ENCODE measurements around the gene CDK2.
"Not testable (repeated sequence)": the region's sequence is repeated elsewhere in the genome, so short reads cannot be mapped to it uniquely, and the experiment has no call there.

Gene CDK2

GRCh38 chr12:55938826-55939501 lies 27.7 kb upstream of the CDK2 start:
- no peak for DNase-seq

GRCh38 chr12:55940065-55940732 lies 26.4 kb upstream of the CDK2 start:
- peak; percentile 57 for DNase-seq

DNA sequence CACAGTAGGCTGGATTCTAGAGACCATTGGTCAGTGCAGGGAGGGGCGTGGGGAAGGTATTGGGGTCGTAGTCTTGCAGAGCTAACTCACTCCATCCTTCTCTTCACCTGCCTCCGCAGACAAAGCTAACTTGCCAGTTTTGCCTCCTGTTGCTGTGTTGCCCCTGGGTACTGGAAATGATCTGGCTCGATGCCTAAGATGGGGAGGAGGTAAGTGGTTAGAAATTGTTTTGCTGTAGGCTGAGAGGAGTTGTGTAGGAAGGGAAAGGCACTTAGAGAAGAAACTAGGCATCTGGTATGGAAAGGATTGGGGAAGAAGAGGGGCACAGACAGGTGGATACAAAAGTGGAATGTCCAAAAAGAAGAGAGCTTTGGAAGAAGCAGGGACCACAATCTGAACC lies 24.6 kb upstream of the CDK2 start:
- DNase-seq: no peak

- DNase-seq: no peak
These were observed 24.0 kb upstream of the CDK2 start for GRCh38 chr12:55942577-55943136.

DNA sequence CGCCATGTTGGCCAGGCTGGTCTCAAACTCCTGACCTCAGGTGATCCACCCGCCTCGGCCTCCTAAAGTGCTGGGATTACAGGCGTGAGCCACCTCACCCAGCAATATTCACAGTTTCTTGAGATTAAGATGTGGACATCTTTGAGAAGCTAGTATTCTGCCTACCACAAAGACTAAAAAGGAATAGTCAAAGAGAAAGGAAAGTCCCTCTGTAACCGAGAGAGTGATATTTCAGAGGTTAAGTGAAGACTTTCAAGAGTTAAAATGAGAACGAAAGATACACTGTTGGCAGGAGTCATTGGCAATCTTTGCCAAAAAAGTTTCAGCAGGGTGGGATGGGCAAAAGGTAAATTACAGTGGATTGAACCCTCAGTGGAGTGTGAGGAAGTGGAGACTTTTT lies 20.1 kb upstream of the CDK2 start:
- DNase-seq: no peak

DNA sequence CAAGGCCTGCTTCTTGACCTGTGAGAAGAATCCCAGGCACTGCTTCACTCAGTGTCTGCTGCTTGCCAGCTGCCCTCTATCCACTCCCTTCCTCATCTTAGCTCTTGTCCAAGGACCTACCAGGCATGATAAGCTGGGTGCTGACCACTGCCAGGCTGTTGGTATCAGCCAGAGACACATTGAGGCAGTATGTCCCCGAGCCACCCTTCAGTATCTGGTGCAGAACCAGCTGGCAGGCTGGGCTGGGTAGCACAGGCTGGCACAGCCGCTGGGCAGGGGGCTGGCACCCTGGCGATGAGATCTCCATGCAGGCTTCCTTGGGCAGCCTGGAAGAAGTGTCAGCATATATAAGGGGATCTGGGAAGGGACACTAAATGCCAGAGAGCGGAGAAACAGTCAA lies 11.3 kb upstream of the CDK2 start:
- no peak for DNase-seq

DNA sequence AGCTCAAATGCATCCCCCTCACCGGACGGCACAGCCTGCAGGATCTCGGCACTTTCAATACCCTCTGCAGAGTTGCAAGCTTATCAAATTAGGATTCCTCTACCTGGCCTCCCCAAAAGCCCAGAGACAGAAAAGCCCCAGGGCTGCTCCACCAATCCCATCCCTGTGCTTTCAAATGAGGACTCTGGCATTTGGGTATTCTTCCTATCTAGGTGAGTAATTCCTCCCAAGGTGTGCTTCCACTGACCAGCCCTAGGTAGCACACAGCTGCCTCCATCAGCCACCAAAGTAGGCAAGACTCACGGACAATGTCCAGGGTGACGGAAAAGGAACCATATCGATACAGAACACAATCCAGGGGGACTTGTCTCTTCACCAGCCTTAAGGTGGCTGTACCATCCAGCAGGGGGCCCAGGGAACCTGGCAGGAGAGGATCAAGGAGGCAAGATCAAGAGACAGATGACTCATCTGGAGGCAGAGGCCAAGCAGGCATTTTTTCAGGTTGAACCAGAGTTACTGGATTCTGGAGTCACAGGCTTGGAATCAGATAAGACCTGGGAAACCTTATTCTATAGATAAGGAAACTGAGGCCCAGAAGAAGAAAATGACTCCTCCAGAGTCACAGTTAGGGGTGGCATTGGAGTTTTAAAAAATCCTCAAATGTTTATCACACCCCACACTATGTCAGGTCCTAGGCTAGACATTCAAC lies 10.7 kb upstream of the CDK2 start:
- no peak for DNase-seq

DNA sequence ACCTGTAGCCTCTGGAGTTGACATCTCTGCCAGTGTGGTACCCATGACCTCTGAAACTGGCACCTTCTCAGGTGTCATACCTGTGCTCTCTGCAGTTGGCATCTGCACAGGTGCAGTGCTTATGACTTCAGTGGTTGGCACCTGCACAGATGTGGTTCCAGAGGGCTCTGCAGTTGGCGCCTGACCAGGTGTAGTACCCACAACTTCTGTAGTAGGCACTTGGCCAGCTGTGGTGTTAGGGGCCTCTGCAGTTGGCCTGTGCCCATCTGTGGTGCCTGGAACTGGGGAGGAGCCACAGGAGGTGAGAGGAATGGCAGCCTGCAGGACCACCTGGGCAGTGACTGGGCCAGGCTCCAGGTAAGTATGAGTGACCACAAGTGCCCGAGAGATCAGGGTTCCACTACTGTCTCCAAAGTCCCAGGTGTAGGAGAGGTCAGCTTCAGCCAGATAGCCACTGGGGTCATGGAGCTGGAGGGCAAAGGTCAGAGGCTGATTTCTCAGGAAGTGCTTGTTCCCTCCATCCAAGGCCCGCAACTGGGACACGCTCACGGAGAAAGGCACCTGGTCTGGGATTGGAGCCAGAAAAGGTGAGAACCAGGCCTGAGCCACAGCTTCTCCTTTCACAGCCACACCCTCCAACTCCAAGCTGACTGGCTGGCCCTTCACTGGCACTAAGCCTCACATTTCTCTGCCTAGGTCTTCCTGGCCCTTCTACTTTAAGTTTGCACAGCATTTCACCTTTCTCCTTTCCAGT lies 9.3 kb upstream of the CDK2 start:
- no peak for DNase-seq

- DNase-seq: no peak
These were observed 2.9 kb upstream of the CDK2 start for GRCh38 chr12:55963760-55964159.

DNA sequence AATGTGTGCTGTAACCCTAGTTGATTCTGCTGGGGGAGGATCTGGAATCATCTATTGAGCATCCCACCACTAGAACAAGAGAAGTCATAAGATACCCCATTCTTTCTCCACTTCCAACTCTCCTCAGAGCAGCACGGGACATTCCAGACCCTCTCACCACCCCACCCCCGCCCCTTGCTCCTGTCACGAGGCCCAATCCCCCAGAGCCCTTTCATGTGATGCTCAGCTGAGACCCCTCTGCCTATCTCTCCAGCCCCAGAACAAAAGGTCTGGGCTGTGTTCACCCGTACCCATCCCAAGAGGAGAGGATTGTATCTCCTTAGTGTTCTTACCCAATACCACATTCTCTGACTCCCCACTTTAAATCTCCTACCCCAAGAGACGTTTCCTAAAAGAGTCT lies 1.4 kb upstream of the CDK2 start:
- DNase-seq: no peak

DNA sequence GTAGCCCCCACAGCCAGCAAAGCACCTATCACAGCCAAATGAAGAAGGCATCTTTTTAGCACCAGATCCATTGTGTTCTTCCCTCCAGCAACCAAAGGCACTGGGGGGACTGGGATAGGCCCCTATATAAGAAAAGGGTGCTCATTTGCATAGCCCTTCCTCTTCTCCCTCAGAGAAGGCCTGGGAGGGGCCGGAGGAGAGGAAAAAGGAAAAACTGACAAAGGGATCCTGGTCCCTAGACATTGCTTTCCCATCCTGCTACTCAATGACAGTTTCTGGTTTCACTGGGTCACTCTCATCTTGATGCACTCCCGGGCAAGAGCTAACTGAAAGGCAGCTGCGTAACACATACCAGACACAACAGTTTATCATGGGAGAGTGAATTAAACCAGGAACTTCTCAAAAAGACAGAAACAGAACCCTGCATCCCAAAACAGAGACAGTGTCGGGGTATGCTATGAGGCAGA lies 656 bp upstream of the CDK2 start, which contains the start of gene PMEL:
Gene PMEL (minus strand): TSS at position 102 of the 467 bp plus-strand sequence. CDS start 31 bp downstream, at position 71.
- DNase-seq: no peak

GRCh38 chr12:55969356-55969755 lies 2.7 kb downstream of the CDK2 start:
- no peak for DNase-seq

GRCh38 chr12:55970775-55971174 lies 4.1 kb downstream of the CDK2 start:
- DNase-seq: no peak

GRCh38 chr12:55972042-55972441 lies 5.4 kb downstream of the CDK2 start:
- DNase-seq: no peak

DNA sequence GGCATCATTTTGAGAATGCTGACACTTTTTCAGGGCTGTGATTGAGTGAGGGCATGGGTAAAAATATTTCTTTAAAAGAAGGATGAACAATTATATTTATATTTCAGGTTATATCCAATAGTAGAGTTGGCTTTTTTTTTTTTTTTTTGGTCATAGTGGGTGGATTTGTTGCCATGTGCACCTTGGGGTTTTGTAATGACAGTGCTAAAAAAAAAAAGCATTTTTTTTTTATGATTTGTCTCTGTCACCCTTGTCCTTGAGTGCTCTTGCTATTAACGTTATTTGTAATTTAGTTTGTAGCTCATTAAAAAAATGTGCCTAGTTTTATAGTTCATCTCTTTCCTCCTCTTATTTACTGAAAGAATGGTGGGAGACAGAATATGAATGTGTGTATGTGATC lies 5.8 kb downstream of the CDK2 start:
- DNase-seq: no peak

DNA sequence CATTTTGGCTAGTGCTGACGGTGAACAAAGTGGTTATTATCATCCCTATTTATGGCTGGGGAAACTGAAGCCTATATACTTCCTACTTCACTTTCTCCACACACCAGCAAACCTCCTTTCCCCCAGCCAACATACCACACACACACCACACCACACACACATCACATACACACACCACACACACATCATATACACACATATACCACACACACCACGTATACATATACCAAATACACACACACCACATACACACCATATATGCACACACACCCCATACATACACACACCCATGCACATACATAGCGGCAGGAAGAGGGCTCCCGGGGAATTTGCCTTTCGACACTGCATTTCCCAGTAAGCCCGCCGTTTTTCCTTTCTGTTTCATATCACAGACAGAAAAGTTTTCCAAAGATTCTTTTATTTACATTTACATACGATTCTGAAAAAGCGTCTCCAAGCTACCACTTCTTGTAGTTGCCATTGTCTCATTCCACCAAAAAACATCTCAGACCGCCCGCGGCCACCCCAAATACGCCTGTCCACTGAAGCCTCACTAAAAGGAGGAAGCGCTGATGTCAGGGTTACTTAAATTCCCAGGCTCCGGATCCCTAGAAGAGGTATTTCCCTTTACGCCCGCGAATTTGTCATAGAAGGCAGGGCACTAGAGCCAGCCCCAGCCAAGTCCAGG lies 6.4 kb downstream of the CDK2 start:
- no peak for DNase-seq

DNA sequence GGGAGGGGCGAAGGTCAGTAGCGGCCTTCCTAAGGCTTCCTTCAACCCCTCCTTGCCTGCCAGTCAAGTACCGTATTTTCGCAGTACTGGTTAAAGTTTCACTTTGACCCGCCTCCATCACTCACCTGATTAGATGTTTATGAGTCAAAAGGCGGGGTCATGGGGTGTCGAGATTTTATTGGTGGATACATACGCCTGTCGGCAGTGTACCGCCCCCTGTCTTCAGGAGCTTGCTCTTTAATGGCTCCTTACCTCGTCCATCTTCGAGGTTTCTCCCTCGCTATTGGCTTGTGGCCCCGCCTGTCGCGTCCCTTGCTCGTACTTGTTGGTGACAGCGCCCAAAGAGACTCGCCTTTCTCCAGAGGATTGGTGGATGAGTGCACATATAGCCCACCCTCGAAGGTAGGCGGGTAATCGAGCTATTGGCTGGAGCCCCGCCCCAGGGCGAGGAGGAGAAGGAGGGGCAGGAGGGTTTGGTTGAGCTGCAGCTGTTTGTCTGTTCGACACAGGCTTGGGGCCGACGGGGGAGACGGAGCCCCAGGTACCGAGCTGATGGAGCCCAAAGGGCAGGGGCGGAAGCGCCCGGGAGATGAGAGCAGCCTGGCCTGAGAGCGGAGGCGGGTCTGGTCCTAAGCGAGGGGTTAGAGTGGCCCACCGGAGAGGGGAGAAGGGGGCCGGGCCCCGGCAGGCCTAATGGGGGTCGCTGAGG lies 7.1 kb downstream of the CDK2 start, which contains the start of gene RAB5B:
Gene RAB5B (plus strand): TSS at position 480 of the 709 bp plus-strand sequence. CDS start 12,883 bp downstream, outside the sequence.
- peak; percentile 100 for DNase-seq

DNA sequence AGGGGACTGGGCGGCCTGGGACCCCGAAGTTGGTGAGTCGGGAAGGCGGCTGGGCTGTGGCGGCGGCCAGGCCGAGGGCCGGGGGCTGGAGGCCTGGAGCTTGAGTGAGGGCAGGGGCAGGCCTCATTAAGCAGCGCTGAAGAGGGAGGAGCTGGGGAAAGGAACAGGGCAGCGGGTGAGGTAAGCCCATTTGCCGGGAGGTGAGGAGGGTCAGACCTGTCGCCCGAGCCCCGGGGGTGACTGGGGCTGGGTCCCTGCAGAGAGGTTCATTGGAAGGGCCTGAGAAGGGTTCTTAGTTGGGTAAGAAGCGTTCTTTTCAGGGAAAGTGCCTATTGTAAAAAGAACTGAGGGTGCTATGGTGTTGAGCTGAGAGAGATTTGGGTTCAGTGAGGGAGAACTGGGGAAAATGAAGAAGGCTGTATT lies 7.7 kb downstream of the CDK2 start:
- DNase-seq: no peak

GRCh38 chr12:55978393-55978792 lies 11.8 kb downstream of the CDK2 start:
- no peak for DNase-seq

- DNase-seq: no peak
These were observed 12.4 kb downstream of the CDK2 start for GRCh38 chr12:55979069-55979468.

- DNase-seq: not testable (repeated sequence)
These were observed 15.3 kb downstream of the CDK2 start for GRCh38 chr12:55981882-55982281.
